ENCODE measurements around the gene ZSCAN5A. TPM values are rescaled to one million over a fixed set of nuclear protein-coding genes. Genes with fewer than 3 reads are reported as not detected.

ZSCAN5A gene
- total and polyA plus RNA-seq, 8 donors: 4.4 to 8.1 (median 5.5) TPM

DNA sequence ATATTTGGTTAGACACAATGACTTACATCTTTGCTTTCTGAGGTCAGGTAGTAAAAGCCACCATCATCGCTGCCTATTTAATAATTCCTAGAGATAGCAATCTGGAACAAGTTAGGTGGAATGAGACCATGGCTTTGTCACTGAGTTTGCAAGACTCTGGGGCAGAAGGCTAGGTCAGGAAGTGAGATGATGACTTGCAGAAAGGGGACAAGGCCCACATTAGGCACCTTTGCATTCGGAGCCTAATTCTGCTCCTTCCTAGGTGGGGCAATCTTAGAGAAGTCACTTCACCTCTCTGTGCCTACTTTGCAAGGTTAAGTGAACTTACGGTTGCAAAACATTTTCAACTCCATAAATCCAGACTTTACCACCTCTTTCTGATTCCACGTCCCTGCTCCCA, 31.8 kb downstream of the ZSCAN5A start:
- TF ChIP-seq, protein P1, sequence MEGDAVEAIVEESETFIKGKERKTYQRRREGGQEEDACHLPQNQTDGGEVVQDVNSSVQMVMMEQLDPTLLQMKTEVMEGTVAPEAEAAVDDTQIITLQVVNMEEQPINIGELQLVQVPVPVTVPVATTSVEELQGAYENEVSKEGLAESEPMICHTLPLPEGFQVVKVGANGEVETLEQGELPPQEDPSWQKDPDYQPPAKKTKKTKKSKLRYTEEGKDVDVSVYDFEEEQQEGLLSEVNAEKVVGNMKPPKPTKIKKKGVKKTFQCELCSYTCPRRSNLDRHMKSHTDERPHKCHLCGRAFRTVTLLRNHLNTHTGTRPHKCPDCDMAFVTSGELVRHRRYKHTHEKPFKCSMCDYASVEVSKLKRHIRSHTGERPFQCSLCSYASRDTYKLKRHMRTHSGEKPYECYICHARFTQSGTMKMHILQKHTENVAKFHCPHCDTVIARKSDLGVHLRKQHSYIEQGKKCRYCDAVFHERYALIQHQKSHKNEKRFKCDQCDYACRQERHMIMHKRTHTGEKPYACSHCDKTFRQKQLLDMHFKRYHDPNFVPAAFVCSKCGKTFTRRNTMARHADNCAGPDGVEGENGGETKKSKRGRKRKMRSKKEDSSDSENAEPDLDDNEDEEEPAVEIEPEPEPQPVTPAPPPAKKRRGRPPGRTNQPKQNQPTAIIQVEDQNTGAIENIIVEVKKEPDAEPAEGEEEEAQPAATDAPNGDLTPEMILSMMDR (IDR thresholded peaks at IDR 0.05): no peak
- ATAC-seq: no peak
- Histone ChIP-seq H3K4me1 (no peaks in the 10 kb centered on the region), H3K27me3 (no peaks in the 10 kb centered on the region), H3K27ac (no peak overlapping the region), H3K4me3 (no peak overlapping the region), H3K9me3 (no peaks in the 10 kb centered on the region), H3K36me3 (no peaks in the 10 kb centered on the region)
- intact Hi-C loops (cut with DNase I): no loop called here
- no peak for DNase-seq
- 90 to 92% methylated on average over 4 of the region's 4 CpGs for WGBS, 2 donors
- FAIRE-seq: no peak

DNA sequence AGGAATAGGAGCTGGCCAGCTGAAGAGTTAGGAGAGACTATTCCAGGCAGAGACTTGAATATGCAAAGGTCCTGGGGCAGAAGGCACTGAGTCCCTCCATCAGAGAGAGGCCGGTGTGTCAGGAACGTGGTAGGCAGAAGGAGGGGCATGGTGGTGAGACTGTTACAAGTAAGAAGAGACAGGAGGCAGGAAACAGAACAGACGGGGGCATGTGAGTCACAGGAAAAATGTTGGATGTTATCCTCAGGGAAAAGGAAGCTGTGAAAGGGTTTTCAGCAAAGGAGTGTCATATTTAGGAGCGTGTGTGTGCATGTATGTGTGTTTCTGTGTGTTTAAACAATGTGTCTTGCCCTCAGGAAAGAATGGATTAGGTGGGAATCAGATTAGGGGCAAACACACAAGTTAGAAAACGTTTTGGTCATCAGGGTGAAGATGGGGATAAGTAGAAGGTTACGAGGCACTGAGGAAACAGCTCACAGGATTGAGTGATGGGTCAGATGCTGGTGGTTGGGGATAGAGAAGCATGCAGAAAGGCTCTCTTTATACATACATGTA, 41.0 kb downstream of the ZSCAN5A start:
- H3K27me3 ChIP-seq: no peaks in the 10 kb centered on the region
- no peaks in the 10 kb centered on the region for H3K9me3 ChIP-seq
- FAIRE-seq: no peak
- DNase-seq: no peak
- H3K4me1 ChIP-seq: no peaks in the 10 kb centered on the region
- no peak overlapping the region for H3K4me3 ChIP-seq
- no peaks in the 10 kb centered on the region for H3K36me3 ChIP-seq
- TF ChIP-seq, protein P1 (IDR thresholded peaks at IDR 0.05): no peak
- no peak for ATAC-seq
- H3K27ac ChIP-seq: no peak overlapping the region
- intact Hi-C loops (cut with DNase I): no loop called here
- 55 to 58% methylated on average over 6 of the region's 6 CpGs for WGBS, 2 donors

DNA sequence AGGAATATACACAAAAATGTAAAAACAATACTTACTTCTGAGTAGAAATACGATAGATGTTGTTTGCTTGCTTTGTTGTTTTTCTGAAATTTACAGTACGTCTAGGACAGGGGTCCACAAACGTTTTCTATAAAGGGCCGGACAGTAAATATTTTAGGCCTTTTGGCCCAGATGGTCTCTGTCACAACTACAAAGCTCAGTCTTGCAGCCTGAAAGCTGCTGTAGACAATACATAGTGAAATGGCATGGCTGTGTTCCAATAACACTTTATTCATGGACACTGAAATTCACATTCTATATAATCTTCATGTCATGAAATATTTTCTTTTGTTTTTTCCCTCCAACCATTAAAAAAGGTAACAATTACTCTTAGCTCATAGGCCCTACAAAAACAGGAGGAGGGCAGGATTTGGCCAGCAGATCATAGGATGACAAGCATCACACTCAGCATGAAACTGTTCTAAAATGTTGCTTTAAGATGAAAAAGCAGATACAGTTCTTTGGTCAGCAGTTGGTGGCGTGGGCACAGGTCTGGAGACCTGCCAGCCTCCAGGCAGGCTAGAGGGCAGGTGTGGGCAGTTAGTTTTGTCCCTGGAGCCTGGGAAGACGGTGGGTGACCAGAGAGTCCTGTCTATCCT, 42.4 kb downstream of the ZSCAN5A start, which contains the start of gene EDDM13:
EDDM13 (plus strand) TSS at position 588 of the 638 bp plus-strand sequence. CDS start 87 bp downstream, outside the sequence.
- TF ChIP-seq, protein P1 (IDR thresholded peaks at IDR 0.05): no peak
- FAIRE-seq: no peak
- Histone ChIP-seq H3K27ac (no peak within 1 kb of the TSS), H3K4me1 (no peaks in the 10 kb centered on the region), H3K36me3 (no peaks in the 10 kb centered on the region), H3K9me3 (no peaks in the 10 kb centered on the region), H3K27me3 (no peaks in the 10 kb centered on the region), H3K4me3 (no peak within 1 kb of the TSS)
- WGBS, 2 donors: 80 to 92% methylated on average over 6 of the region's 6 CpGs
- DNase-seq: no peak
- intact Hi-C loops (cut with DNase I): no loop called here
- ATAC-seq: no peak

DNA sequence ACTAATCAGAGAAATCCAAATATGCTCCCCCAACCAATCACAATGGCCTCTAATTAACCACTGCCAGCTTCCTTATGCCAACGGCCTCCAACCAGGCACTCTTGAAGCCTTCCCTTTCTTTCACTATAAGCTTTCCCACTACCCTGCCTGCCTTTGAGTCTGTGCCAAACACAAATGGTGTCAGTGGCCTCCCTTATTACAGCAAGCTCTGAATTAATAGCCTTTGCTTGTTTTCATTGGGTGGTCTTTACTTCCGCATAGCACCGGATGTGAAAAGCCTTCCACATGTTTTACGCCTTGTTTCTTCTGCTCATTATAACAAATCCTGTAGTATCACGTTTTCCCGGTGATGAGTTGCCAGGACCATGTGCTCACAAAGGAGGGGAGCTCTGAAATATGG, 43.5 kb downstream of the ZSCAN5A start:
- intact Hi-C loops (cut with DNase I): no loop called here
- no peaks in the 10 kb centered on the region for H3K27me3 ChIP-seq
- H3K9me3 ChIP-seq: no peaks in the 10 kb centered on the region
- no peaks in the 10 kb centered on the region for H3K4me1 ChIP-seq
- H3K36me3 ChIP-seq: no peaks in the 10 kb centered on the region
- WGBS, 2 donors: 88 to 95% methylated on average over 6 of the region's 6 CpGs
- H3K27ac ChIP-seq: no peak overlapping the region
- no peak overlapping the region for H3K4me3 ChIP-seq
- DNase-seq (no peak), FAIRE-seq (no peak), ATAC-seq (no peak)
- TF ChIP-seq, protein P1 (IDR thresholded peaks at IDR 0.05): no peak

GRCh38 chr19:56270676-56271075, 44.0 kb downstream of the ZSCAN5A start:
- H3K36me3 ChIP-seq: no peaks in the 10 kb centered on the region
- 81 to 89% methylated on average over 3 of the region's 3 CpGs for WGBS, 2 donors
- no peak for DNase-seq
- H3K27me3 ChIP-seq: no peaks in the 10 kb centered on the region
- TF ChIP-seq, protein P1 (IDR thresholded peaks at IDR 0.05): no peak
- FAIRE-seq: no peak
- no peaks in the 10 kb centered on the region for H3K9me3 ChIP-seq
- H3K4me3 ChIP-seq: no peak overlapping the region
- no peak overlapping the region for H3K27ac ChIP-seq
- H3K4me1 ChIP-seq: no peaks in the 10 kb centered on the region
- peak in 2 of 4 donors; percentile 12 to 24 for ATAC-seq
- intact Hi-C loops (cut with DNase I): no loop called here

Measured in pancreas (tissue), 10 donors.